HG02571 (cell line): ENCODE measurements around the gene NUB1.

Experiments
- ATAC-seq: cut with Tn5 transposase; IDR thresholded peaks from one replicate; pipeline ENCODE4 v1.9.1; 2021; ENCODE audit warnings: mild to moderate bottlenecking, moderate library complexity; ENCODE audit not compliant: unreplicated experiment

Gene NUB1

GRCh38 chr7:151388007-151388297 is 46.3 kb downstream of the NUB1 start:
- no peak for ATAC-seq

GRCh38 chr7:151388430-151388829 is 46.8 kb downstream of the NUB1 start:
- no peak for ATAC-seq

- ATAC-seq = no peak
Measured at GRCh38 chr7:151389096-151389767, 47.6 kb downstream of the NUB1 start.

DNA sequence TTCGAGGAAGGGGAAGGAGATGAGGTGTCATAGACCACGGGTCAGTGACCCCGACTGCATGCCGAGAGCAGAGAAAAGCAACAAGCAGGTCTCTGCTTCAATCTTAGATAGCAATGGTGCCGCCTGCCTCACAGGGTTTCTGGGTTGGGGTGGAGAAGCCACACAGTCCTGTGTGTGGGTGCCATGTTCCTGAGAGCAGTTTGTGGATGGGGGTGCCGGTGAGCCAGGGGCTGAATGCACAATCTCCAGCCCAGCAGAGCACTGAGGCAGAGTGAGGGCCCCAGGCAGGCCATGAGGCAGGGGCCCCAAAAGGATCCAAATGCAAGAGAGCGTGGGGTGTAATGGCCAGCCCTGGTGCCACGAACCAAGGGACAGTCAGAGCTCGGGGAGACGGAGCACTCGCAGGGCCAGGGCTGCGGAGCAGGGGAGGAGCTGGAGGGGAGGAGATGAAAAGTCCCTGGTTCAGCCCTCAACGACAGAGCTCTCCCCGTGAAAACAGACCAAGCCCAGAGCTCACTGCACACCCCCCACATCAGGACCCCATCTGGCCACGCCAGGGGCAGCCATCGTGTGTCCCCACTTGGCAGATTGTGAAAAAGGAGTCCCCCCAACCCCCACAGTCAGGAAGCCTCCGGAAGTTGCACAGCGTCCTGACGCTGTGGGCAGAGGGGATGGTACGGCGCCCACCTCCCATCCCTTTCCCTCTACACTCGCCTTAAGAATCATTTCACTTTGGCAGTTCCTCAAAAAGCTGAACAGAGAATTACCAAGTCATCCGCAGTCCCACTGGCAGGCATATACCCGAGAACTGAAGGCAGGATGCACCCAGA is 48.4 kb downstream of the NUB1 start:
- no peak for ATAC-seq

DNA sequence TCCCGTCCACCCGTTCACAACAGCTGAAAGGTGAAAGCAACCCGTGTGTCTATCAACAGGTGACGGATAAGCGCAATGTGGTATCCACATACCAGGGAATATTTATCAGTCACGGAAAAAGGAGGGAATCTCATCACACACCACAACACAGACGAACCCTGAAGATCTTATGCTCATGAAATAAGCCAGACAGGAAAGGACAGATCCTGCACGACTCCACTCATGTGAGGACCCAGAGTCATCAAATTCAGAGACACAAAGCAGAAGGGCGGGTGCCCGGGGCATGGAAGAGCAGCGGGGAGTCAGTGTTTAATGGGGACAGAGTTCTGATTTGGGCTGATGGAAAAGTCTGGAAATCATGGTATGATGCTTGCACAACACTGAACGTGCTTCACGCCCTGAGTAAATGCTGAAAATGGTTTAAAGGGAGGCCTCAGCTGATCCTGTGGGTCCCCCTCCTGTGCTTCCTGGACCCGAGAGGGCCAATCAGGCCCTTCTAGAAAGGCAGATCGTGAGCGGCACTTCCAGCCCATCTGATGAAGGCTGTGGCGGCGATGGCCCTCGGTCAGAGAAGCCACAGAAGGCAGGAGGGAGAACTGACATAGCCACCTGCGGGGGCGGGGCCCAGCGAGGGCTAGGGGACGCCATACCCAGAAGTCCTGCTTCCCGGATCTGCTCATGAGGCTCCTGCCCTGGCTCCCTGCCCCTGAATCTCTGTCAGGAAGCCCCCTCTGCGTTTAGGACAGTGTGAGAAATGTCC is 49.2 kb downstream of the NUB1 start:
- no peak for ATAC-seq

DNA sequence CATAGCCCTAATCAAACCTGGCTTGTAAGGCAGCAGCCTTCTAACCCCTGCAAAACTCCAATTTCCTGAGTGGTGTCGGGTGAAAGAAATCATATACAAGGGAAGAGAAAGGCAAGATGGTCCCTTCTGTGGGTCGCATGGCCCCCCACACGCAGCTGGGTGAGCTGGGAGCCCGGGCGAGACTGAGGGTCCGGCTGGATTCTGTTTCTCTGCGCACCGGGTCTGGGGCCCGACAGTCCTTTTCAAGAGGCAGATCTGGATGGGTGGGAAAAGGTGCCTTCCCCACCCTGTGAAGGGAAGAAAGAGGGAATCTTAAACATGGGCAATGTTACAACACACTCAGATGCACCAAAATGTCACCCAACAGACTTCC is 49.7 kb downstream of the NUB1 start:
- ATAC-seq = no peak

GRCh38 chr7:151392002-151392401 is 50.4 kb downstream of the NUB1 start:
- ATAC-seq = no peak

GRCh38 chr7:151392426-151392825 is 50.8 kb downstream of the NUB1 start:
- no peak for ATAC-seq

DNA sequence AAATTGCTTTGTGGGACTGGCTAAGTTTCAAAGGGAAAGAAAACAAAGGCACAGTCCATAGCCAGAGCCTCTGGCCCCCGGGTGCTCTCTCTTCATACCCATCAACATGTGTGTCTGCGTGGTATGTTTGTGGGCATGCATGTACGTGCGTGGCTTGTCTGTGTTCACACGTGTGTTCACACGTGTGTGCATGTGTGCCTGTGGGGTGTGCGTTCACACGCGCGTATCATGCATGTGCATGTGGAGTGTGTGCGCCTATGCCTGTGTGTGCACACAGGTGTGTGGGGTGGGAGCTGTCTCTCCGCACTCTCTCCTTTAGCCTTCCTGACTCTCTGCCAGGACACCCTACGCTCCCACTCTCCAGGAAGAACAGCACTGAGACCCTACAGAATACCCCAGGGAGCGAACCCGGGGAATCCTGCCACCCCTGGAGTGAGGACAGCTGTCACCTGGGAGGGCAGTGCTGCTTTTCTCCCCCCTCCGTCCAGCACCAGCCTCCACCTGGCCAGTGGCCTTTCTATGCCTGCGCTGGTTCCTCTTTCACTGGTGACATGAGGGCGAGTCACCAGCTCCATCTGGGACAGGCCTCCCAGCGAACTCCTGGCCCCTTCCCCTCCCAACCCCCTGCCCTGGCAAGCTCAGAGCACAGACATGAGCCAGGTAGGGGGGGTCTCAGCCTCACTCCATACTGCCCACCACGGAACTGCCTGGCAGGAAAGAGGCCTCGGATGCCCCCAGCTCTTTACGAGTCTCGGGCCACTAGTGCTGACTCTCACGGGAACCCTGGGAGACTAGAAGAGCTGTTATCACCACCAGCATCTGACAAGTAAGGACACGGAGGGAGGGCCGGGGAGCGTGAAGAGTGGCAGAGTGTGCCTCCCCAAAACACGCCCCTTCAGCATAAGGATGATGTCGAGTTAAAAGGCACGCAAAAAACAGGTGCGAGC is 51.7 kb downstream of the NUB1 start:
- no peak for ATAC-seq

DNA sequence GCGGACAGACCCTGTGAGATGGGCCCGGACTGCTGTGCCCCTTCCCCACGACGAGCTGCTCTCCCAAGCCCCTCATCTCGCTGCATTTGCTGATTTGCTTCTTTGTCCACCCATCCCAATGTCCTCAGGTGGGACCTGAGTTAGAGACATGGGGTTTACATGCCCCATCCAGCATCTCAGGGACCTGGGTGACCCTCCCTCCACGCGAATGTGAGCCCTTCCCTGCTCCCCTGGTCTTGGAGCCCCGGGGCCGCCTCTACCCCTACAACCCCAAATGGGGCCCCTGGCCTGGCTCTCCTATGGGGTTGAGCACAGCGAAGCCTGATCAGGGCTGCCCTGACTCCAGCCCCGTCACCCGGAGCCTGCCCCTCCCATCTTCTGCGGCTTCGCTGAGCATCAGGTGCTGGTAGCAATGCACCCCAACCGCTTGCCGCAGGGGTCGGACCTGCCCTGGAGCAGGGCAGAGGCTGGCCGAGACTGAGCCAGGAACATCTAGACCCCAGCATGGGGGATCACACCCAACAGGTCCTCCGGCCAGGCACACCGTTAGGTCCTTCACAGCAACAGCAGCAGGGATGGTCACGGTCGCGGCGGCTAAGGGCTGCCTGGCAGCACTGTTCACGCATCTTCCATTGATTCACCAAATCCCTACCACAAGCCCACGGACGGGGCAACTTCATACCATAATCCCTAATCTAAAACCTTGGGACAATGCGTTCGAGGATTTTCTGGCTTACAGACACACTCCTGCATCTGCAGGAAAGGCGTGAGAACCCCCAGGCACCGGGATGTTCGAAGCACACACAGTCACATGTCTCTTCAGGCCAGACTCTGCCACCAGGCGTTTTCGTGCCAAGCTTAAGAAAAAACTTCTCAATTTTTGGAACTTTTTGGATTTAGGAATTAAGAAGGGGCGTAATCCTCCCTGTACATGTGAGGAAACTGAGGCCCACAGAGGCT is 52.7 kb downstream of the NUB1 start:
- ATAC-seq = no peak

GRCh38 chr7:151395036-151395367 is 53.4 kb downstream of the NUB1 start:
- ATAC-seq = no peak

DNA sequence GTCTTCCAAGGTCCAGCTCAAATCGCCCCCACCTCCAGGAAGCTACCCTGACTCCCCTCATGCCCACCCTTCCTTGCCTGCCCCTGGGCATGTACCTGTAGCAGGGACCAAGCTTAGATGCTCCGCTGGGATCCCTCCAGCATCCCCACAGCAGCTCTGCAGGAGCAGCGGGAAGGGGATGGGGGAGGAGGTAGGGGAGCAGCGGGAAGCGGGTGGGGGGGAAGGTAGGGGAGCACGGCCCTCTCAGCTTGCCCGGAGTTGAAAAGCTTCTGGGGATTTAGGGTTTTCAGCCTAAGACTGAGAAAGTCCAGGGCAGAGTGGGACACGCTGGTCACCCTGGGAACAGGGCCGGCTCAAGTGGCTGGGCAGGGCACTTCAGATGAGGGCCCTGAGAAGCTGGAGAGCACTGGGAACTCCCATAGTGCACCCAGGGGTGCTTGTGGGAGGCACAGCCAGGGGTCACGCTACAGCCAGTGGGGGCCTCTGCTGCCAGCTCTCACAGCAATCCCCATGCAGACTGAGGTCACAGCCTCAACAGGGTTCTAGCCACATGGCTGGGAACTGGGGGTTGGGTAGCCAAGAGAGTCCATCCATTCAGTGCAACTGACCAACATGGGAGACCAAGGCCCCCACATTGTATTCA is 54.8 kb downstream of the NUB1 start:
- no peak for ATAC-seq

GRCh38 chr7:151397026-151397425 is 55.4 kb downstream of the NUB1 start:
- no peak for ATAC-seq

DNA sequence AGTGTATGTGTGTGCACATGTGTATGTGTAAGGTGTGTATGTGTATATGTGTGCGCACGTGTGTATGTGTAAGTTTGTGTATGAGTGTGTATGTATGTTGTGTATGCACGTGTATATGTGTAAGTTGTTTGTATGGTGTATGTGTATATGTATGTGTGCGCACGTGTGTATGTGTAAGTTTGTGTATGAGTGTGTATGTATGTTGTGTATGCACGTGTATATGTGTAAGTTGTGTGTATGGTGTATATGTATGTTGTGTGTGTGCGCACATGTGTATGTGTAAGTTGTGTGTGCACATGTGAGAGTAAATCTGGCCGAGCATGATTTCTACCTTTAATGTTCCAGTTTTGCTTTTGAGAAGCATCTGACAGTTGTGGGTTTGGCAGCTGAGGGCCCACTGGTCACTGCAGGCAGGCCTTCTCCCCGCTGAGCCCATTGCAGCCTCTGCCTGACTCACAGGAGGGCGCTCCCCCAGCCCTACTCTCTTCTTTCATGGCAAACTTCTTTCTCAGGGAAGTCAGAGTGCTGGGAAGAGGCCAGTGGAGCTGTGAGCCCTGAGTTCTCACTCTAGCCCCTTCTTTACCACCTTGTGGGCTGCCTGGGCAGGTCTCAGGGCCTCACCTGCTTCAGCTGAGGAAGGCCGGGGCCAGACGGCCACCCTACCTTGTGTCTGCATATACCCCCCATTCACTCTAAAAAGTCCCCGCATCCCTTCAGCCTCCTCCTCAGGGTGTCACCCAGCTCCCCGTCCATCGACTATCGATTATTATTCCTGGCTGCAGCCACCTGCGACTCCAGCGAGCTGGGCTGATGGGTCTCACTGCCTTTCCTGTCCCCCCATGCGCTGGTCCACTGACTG is 57.1 kb downstream of the NUB1 start:
- no peak for ATAC-seq

- no peak for ATAC-seq
Measured at GRCh38 chr7:151399305-151399601, 57.6 kb downstream of the NUB1 start.

GRCh38 chr7:151399906-151400305 is 58.3 kb downstream of the NUB1 start:
- no peak for ATAC-seq

GRCh38 chr7:151400626-151401315 is 59.2 kb downstream of the NUB1 start:
- ATAC-seq = no peak
